T-helper 2 cell treated with Interferon-gamma antibody and Interleukin-4, amounts not matched to agents 100 ng/mL and 5 ng/mL, for 36 hours (primary cell): ENCODE results near the gene SYT5. TPM values are rescaled to one million over a fixed set of nuclear protein-coding genes. Genes with fewer than 3 reads are reported as not detected.
"Not testable (repeated sequence)": the region's sequence is repeated elsewhere in the genome, so short reads cannot be mapped to it uniquely, and the experiment has no call there.

Experiments used
- intact Hi-C: fragments of 100-400 bp; cut with micrococcal nuclease; formaldehyde crosslinking; loops from one replicate; pipeline ENCODE4 v1.15.1; 2023
- total RNA-seq: library from RNA; stranded (reverse); gene quantifications from 2 replicates; pipeline ENCODE4 v1.2.3, GENCODE V29; 2022

SYT5 gene
- total RNA-seq, 1 donor from 2014 or later, result not detected

DNA sequence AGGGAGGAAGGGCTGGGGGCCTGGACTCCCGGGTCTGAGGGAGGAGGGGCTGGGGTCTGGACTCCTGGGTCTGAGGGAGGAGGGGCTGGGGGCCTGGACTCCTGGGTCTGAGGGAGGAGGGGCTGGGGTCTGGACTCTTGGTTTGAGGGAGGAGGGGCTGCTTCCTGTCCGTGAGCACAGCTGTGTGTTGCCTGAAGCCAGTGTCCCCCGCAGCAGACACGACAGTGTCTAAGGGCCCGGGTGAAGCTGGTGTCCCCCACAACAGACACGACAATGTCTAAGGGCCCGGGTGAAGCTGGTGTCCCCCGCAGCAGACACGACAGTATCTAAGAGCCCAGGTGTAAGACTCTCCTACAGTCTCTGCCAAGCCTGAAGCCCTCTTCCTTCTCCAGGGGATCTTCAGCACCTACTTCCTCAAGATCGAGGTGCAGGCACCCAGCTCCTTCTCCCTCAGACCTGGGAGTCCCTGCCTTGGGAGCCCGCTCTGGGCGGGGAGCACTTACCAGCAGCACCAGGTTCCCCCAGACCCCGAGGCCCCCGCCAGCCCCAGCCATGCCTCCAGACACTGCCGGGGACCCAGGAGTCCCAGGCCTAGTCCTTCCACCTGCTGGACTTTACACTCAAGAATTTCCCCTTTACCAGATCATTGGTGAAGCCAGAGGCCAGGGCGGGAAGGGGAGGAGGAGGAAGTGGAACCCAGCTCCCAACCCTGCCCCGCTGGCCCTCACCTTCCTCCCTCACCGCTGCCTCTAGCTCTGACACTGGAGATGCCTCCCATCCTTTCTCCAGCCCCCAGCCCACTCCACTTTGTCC, 29.0 kb upstream of the SYT5 start, which contains the start of gene PTPRH:
PTPRH (minus strand) TSS at position 622 of the 813 bp plus-strand sequence; CDS start at position 554, 68 bp downstream.
- intact Hi-C loops, result no loop called here

DNA sequence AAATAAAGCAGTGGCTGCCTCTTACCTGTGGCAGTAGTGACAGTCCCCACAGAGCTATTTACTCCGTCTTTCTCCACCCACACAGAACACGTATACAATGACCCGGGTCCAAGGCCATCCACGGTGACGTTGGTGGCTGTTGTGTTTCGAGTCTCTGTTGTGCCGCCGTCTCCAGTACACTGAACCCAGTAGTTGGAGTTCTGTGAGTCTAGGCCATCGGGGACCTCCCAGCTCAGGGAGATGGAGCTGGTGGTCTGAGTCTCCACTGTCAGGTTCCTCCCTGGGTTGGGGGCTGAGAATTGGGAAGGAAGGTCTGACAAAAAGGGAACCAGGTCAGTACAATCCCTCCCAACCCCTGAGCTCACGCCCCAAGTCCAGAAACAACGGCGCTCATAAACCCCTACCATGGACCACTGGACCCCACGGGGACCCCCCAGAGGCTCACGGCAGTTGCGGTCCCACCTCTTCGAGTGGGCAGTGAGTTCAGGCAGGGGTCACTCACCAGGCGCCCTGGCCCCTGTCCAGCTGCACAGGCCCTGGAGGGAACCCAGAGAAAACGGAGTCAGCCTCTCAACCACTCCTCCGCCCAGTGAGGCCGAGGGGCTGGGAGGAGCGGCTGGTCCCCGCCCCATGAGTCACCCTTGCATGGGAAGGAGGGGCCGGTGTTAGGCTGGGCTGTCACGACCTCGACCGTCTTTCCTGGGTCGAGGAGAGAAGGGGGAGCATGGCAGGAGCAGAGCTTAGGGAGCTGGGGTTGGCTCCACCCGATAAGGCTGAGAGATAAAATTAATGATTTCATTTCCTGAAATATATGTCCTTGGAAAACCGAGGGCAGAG, 26.8 kb upstream of the SYT5 start:
- intact Hi-C loops, result no loop called here

DNA sequence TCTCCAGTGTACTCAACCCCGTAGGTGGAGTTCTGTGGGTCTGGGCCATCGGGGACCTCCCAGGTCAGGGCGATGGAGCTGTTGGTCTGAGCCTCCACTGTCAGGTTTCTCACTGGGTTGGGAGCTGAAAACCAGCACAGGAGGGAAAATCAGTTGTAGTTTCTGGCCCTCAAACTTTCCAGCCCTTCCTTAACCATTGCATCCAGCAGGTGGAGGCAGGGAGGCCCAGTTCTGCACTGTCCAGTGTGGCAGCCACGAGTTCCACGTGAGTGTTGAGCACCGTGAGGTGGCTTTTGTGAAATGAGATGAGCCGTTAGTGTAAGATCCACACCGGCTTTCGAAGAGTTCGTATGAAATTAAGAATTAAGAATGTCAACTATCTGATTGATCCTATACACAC, 22.1 kb upstream of the SYT5 start:
- intact Hi-C loops, result not testable (repeated sequence)

DNA sequence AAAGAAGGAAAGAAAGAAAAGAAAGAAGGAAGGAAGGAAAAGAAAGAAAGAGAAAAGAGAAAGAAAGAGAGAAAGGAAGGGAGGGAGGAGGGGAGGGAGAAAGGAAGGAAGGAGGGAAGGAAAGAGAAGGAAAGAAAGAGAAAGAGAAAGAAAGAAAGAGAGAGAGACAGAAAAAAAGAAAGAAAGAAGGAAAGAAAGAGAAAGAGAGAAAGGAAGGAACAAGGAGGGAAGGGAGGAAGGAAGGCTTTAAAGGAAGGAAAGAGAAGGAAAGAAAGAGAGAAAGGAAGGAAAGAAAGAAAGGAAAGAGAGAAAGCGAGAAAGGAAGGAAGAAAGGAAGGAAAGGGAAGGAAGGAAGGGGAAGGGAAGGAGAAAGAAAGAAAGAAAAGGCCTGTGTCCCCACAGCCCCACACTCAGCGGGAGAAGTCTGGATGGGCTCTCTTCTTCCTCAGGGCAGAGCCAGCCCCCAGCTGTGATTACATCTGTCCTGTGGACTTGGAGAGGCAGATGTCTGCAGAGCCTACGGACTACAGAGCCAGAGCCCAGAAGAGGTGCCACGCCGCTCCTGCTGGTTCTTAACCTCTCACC, 19.6 kb upstream of the SYT5 start:
- intact Hi-C loops, result no loop called here

DNA sequence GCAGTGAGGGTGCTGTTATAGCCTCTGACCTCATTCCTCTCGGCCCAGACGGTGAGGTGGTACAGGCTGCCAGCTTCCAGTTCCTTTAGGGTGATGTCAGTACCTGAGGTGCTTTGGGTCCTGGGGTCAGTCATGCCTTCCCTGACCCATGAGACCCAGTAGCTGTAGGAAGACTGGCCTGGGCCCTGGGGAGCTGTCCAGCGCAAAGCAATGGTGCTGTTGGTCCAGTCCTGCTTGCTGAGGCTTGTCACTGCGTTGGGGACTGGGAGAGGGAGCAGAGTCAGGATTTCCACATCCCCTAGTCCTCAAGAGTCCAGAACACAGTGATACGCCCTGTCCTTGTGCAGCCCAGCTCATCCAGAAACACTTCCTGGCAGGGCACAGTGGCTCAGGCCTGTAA, 18.6 kb upstream of the SYT5 start:
- intact Hi-C loops, result no loop called here

DNA sequence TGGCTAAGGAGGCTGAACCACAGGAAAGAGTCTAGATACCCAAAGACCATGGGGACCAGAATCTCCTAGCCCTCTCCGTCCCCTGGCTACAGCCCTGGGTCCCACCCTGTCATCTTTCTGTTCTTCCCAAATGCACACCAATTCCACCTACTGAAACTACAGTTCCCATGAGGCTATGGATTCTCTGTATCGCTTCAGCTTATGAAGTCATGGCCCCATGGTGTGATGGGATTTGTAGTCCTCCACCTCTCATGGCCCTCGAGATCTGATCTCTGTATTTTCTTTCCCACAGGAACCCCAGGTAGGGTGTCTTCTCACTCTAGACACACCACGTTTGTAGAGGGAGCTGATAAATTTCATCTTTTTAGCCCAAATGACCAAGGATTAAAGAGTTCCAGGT, 17.4 kb upstream of the SYT5 start:
- intact Hi-C loops, result no loop called here

DNA sequence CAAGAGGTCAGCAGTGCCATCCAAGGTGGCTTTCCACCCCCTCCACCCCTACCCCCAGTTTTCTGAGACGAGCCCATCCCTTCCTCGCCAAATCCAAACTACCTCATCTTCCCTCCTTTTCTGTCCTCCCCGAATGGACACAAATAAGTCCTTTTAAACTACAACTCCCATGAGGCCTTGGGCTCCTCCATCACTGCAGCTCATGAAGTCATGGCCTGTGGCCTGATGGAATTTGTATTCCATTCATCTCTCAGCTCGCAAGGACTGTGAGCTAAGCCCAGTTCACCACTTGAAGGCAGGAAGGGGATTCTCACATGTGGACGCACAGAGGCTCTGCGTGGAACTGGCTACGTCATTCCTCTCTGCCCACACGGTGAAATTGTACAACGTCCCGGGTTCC, 16.7 kb upstream of the SYT5 start:
- intact Hi-C loops, result no loop called here

DNA sequence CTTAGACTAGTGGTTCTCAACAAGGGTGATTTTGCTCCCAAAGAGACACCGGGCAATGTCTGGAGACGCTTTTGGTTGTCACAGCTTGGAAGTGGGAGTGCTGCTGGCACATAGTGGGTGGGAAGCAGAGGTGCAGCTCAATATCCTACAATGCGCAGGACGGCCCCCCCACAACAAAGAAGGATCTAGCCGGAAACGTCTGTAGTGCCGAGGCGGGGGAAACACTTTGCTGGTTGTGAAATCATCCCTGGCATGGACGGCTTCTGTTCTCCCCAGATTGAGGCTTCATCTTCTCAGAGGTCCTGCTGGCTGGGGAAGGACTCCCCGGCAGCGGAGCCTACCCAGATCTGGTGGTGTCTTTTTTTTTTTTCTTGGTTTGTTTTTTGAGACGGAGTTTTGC, 13.4 kb upstream of the SYT5 start:
- intact Hi-C loops, result no loop called here

DNA sequence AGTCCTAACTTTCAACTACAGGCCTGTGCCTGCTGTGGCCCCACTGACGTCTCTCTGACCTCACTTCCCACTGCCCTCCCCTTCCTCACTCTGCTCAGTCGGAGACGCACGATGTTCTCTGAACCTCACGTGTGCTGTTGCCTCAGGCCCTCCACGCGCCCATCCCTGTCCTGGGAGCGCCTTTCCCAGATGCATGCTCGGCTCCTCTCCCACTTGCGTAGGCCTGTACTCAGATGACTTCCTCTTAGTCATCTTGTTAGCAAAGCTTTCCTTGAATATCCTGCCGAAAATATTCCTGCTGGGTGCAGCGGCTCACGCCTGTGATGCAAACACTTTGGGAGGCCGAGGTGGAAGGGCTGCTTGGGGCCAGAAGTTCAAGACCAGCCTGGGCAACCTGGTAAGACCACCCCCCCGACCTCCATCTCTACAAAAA, 9.3 kb upstream of the SYT5 start:
- intact Hi-C loops, result no loop called here

DNA sequence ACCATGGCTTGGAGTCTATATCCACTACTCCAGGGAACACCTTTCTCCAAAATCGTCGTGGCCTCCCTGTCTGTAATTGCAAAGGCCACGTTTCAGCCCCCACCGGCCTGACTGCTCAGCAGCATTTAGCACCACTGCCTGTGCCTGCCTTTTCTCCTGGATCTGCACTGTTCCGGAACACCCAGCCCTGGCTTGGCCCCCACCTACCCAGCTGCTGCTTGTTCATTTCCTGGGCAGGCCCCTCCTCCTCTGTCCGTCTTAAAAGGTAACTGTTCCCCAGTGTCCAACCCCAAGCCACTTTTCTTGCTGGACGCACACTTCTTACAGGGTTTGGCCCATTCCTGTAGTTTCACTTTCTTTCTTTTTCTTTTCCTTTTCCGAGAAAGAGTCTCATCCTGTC, 8.5 kb upstream of the SYT5 start:
- intact Hi-C loops, result no loop called here

DNA sequence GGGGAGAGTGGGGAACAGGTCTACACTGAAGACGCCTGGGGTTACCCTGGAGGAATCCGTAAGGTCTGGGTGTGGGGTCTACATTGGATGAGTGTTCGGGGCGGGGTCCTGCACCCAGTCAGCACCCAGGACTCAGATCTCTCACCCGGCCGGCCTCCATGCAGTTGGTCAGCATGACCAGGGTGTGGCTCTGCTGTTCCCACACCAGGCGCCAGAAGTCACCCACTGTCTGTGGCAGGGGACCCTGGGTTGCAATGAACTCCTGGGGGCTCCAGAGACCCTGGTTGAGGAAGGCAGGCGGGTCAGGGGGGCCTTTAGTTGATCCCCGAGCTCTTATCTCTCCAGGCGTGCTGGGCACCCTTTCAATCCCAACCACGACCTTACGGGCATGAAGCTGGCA, 6.0 kb upstream of the SYT5 start:
- intact Hi-C loops, result no loop called here

DNA sequence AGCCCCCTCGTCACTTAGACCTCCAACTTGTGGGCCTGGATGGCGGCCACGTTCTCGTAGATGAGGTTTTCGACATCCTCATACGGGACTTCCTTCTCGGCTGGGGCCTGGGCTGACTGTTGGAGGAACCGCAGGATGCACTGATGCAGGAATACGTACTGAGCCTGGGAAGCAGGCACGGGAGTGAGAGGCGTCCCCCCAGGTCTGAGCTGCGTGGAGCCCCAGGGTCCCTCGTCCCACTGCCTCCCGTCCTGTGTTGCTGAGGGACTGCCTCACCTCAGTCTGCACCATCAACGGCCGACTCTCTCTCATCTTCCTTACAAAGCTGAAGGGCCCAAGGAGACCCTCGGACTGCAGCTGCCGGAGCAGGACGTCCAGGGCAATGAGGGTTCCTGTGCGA, 1.7 kb upstream of the SYT5 start:
- intact Hi-C loops, result no loop called here

DNA sequence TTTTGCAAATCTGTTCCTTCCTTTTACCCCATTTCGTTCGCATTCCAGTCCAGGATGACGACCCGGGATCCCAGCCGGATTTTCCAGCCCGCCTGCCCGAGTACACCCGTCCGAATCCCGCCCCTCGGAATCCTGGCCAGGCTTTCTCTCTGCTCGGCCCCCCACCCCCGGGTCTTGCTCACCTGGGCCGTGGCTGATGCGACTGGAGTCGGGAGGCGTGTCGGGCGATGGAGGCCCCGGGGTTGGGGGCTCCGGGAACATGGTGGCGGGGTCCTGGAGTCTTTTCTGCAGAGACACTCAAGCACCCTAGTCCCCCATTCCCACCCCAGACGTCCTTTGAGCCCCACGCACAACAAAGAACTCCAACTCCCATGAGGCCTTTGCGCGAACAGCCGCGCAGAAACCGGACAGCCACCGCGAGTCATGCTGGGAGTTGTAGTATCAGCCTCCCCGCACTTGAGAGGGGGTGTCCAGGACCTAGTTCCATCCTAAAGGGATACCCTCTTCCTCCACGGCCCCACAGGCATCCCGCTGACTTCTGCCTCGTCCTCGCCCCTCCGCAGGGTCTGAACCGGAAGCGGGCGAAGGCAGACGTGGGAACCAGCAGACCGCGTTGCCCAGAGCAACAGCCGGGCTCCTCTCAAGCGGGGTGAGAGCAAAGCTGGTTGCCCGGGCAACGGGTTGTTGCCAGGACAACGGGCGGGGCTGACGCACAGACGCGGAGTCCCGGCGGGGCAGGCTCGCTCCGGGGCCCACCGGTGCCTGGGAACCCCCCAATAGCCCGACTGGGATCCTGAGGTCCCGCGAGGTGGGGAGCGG, 1.1 kb downstream of the SYT5 start:
- intact Hi-C loops, result loop anchor here (5.0 kb wide), 1 partner anchor 78 kb away; the partner anchor contains the start of gene PPP6R1

DNA sequence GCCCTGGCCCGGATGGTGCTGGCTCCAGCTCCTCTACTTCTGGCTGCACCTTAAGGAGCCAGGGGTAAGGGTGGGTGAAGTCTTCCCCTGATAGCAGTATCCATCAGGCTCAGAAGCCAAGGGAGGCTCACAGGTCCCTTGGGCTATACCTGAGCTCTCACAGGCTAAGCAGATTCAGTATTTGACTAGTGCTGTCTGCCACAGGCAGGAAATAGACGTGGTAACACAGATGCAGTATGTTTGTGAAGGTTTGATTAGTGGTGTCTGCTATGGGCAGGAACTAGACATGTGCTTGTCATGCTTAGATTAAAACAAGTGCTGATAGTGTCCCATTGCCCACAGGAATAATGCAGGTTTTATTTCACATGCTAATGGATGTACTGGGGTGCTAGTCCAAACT, 4.0 kb downstream of the SYT5 start:
- intact Hi-C loops, result loop anchor here (5.0 kb wide), 1 partner anchor 81 kb away; the partner anchor contains the start of gene PPP6R1

DNA sequence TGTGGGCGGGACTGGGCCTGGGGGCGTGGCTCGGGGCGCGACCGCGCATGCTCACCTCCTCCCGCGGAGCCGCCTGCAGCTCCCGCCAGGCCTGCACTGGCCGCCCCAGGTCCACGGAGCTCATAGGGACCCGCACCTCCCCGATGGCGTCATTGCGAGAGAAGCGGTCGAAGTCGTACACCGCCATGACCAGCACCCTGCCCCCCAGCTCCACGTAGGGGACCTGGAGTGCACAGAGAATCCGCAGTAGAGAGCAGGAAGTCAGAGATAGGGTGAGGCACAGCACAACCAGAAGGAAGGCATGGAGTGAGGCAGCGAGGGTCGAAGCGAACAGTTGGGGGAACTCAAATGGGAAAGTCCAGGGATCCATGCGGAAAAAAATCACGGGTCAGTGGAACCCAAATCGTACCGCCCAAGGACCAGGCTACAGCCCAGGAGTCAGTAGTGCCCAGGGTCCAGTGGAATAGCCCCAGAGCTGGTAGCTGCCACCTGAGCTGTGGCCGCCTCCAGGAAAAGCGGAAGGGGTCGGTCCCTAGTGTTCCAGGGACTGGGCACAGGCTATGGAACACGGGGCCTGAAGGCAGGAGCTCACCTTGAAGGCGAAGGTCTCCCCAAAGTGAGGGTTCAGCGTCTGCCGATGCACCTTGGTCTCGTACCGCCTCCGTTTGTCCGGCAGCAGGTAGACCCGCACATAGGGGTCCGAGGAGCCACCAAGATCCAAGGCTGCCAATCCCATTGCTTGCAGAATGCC, 4.8 kb downstream of the SYT5 start:
- intact Hi-C loops, result loop anchor here (5.0 kb wide), 1 partner anchor 82 kb away; the partner anchor contains the start of gene PPP6R1

DNA sequence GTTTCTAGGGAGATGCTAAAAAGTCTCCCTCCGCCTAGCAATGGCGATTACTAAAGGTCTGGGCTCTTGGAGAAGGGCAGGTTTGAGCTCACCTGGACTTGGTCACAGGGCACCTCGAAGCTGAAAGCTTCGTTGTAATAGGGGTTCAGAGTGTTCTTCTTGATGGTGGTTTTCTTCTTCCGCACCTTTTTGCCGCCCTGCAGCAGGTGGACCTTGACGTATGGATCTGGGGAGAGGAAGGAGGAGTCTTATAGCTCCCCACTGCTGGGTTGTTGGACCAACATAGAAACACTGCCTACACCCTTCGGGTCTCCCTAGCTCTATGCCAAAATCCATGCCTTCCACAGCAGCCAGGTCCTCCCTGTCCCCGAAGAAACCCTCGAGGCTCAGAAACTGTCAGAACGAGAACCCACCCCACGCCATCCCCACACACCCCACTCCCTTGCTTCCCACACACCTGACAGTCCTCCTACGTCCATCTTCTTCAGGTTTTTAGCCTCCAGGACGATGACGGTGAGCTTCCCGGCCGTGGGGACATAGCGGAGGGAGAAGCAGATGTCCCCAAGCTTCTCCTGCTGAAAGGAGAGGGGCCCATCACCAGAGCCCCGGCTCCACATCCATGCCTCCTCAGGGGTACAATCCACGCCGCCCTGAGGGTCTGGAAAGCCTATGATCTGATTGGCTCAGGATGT, 5.5 kb downstream of the SYT5 start:
- intact Hi-C loops, result loop anchor here (5.0 kb wide), 1 partner anchor 83 kb away; the partner anchor contains the start of gene PPP6R1

DNA sequence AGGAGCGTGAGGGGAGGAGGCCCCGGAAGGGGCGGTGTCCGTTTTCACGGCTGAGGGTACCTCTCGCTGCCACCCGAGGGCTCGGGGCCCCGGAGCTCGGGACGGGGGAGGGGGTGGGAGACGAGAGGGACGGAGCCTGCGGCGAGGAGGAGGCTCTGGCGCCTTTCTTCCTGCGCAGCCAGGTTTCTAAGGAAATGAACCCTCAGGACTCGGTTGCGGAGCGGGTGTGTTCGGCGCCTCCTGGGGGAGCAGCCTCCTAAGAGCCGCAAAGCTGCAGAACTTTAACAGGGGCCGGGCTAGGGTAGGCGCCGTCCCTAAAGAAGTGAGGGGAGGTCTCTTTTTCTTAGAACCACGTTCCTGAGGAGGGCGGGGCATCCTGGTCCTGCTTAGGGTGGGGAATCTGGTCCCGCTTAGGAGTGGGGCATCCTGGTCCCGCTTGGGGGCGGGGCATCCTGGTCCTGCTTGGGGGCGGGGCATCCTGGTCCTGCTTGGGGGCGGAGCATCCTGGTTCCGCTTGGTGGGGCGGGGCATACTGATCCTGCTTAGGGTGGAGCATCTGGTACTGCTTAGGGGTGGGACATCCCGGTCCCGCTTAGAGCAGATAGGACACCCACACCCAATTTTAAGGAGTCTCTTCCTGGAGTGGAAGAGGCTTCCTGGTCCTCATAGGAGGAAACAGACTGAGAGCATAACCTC, 6.2 kb downstream of the SYT5 start:
- intact Hi-C loops, result no loop called here

DNA sequence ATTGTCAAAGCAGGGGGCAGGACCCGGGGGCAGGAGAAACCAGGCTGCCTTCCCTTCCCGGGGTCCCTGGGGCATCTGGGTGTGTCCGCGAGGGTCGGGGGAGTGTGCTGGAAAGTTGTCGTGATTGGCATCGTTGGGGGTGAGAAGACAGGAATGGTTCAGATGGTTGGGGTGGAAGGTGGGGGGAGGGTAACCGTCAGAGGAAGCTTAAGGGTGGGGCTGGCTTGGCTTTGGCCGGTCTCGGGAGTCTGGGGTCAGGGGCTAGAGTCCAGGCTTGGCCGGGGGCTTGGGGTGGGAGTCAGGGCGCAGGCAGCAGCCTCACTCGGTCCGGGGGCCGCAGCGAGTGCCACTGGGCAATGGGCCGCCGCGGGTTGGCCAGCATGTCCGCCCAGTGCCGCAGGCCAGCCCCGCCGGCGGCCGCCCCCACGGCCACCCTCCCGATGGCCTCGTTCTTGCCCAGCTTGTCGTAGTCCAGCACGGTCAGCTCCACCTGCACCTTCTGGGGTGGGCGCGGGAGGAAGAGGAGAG, 6.8 kb downstream of the SYT5 start:
- intact Hi-C loops, result no loop called here

DNA sequence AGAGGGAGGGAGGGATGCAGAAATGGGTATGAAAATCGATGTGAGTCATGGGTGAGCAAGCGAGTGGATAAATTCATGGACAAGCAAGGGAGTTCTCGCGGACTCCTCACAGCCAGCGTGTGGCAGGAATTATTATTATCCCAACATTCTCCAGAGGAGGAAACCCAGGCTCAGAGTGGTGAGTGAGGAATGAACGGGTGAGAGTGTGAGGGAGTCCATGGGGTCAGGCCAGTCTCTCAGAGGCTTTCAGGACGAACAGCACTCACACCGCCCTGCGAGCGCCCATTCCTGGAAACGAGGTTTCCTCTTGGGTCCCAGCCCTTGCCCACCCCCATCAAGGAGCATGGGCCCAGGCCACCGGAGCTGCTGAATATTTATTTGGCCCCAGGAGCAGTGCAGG, 7.3 kb downstream of the SYT5 start:
- intact Hi-C loops, result no loop called here
